ENCODE measurements around the gene PTPRU.

- TF ChIP-seq CREB5 (CRISPR knock-in tag; IDR thresholded peaks at IDR 0.05; ENCODE audit: low read depth) (no peak), ZFP30 (CRISPR knock-in tag; IDR thresholded peaks at IDR 0.05) (no peak), PATZ1 (CRISPR knock-in tag; IDR thresholded peaks at IDR 0.05; ENCODE audit: borderline replicate concordance) (no peak), ARNTL (CRISPR knock-in tag; IDR thresholded peaks at IDR 0.05; ENCODE audit: borderline replicate concordance, low read depth) (no peak), TOX (CRISPR knock-in tag; IDR thresholded peaks at IDR 0.05; ENCODE audit: borderline replicate concordance) (no peak), GLIS3 (CRISPR knock-in tag; IDR thresholded peaks at IDR 0.05) (no peak)
These were observed 93.8 kb downstream of the PTPRU start for GRCh38 chr1:29330089-29330488.

Measured in SK-N-SH treated with all-trans-retinoic acid at 6 μM for 48 hours (cell line).